SH-SY5Y (cell line): ENCODE results near the gene B3GNT4.

ENCODE experiments used
- GATA2 ChIP-seq: IDR thresholded peaks from 2 replicates; pipeline ENCODE4 v1.6.1; 2011; ENCODE audit warnings: mild to moderate bottlenecking, low read depth, low read length
- GATA3 ChIP-seq: IDR thresholded peaks from 2 replicates; pipeline ENCODE4 v1.6.1; 2011; ENCODE audit warnings: low read depth, mild to moderate bottlenecking, low read length, moderate library complexity

DNA sequence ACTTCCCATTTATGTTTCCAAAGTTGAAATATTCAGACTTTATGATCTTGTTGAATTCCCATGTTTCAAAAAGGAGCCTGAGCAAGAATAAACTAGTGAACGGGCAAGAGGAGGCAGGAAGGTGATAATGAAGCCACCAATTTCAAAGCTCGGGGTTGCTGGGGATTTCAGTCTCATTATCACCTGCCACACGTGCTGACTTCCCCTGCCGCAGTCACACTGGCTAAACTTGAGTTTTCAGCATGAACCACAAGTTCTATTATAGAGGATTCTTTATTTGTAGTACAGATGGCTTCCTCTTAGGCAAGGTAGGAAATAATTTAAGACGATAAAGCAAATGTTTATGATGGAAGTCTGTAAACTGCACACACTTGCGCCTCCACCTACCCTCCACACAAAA is 40.5 kb downstream of the B3GNT4 start:
- no peak for TF ChIP-seq GATA3
- no peak for TF ChIP-seq GATA2
